ENCODE data around the gene TULP4.

The TULP4 gene

DNA sequence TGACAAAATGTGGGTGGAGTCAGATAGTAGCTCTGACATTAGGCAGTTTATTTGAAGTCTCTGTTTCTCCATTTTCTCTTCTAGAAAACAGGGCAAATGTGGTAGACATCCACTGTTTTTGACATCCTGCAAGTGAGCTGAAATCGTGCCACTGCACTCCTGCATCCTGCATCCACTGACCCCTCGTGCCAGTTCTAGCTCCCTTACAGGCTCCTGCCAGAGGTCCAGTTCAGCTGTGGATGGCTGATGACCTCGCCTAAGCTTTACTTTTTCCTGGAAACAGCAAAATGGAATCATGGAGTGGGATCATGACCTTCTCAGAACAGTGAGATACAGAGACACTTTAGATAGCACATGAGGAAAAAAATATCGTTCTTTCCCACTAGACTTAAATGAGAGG is 58.5 kb downstream of the TULP4 start:
- FAIRE-seq (no peak), DNase-seq (ENCODE audit: insufficient read length, low spot score) (no peak)
- TF ChIP-seq, protein P1, sequence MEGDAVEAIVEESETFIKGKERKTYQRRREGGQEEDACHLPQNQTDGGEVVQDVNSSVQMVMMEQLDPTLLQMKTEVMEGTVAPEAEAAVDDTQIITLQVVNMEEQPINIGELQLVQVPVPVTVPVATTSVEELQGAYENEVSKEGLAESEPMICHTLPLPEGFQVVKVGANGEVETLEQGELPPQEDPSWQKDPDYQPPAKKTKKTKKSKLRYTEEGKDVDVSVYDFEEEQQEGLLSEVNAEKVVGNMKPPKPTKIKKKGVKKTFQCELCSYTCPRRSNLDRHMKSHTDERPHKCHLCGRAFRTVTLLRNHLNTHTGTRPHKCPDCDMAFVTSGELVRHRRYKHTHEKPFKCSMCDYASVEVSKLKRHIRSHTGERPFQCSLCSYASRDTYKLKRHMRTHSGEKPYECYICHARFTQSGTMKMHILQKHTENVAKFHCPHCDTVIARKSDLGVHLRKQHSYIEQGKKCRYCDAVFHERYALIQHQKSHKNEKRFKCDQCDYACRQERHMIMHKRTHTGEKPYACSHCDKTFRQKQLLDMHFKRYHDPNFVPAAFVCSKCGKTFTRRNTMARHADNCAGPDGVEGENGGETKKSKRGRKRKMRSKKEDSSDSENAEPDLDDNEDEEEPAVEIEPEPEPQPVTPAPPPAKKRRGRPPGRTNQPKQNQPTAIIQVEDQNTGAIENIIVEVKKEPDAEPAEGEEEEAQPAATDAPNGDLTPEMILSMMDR (IDR thresholded peaks at IDR 0.05; ENCODE audit: insufficient read depth, missing control alignments) = no peak

DNA sequence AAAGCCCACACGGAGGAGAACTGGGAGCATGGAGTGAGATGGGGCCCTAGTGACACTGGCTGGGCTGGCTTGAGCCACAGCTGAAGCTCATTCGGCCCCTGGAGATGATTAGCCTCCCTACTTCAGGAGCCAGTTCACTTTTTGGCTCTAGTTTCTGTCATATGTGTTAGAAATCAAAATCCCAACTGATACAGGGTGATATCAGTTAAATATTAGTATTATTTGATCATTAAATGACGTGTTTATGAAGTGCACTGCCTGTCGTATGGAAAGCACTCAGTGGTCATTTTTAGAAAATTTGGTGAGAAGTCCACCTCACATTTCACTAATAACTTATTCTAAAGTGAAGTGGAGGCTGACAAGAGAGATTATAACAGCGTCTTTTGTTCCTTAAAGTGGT is 59.0 kb downstream of the TULP4 start:
- DNase-seq (ENCODE audit: insufficient read length, low spot score) (no peak), FAIRE-seq (no peak)
- TF ChIP-seq, protein P1 (IDR thresholded peaks at IDR 0.05; ENCODE audit: insufficient read depth, missing control alignments) = no peak

DNA sequence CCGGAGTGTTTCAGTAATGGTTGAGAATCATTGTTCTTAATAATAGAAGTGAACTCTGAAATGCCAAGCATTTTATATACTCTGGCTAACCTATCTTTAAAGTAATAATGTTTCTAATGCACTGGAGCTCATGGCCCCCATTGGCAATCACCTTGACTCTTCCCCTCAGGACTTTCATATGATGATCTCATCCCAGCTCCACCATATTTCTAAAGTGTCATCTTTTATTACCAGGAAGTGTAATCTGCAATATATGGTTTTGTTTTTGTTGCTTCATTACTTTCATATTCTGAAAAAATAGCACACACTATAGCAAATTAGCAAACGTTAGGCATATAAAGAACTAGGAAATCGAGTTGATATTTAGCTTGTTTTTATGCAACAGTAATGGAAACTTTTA is 60.3 kb downstream of the TULP4 start:
- TF ChIP-seq, protein P1 (IDR thresholded peaks at IDR 0.05; ENCODE audit: insufficient read depth, missing control alignments) = no peak
- FAIRE-seq = no peak
- DNase-seq (ENCODE audit: insufficient read length, low spot score) = no peak

DNA sequence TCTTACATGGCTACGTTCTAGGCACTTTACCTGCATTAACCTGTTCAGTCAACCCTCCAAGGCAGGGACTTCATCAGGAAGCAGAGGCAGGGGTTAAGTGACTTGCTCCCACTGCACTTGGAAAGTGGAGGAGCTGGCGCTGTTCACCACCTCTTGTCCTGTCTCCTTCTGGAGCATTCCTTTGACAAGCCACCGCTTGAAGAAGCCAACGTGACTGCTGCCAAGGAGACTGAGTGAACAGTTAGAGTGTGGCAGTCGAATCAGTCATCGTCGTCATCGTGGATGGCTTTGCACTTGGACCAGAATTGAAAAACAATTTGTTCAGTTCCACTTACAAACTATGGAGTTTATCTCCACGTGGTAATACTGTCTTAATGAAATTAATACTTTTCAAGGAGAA is 60.9 kb downstream of the TULP4 start:
- DNase-seq (ENCODE audit: insufficient read length, low spot score) (no peak), FAIRE-seq (no peak)
- TF ChIP-seq, protein P1 (IDR thresholded peaks at IDR 0.05; ENCODE audit: insufficient read depth, missing control alignments) = no peak

DNA sequence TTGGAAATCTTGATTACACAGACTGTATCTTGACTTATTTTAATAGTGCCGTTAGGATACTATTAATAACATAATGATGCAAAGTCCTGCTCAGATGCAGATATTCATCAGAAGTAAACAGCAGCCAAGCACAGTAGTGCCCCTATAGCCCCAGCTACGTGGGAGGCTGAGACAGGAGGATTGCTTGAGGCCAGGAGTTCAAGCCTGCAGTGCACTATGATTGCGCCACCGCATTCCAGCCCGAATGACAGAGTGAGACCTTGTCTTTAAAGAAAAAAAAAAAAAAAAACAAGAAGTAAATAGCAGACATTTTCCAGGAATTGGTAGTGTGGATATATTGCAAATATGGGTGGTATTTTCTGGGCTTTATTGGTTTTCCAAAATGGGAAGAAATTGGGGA is 61.8 kb downstream of the TULP4 start:
- DNase-seq (ENCODE audit: insufficient read length, low spot score) (no peak), FAIRE-seq (no peak)
- TF ChIP-seq, protein P1 (IDR thresholded peaks at IDR 0.05; ENCODE audit: insufficient read depth, missing control alignments) = no peak

DNA sequence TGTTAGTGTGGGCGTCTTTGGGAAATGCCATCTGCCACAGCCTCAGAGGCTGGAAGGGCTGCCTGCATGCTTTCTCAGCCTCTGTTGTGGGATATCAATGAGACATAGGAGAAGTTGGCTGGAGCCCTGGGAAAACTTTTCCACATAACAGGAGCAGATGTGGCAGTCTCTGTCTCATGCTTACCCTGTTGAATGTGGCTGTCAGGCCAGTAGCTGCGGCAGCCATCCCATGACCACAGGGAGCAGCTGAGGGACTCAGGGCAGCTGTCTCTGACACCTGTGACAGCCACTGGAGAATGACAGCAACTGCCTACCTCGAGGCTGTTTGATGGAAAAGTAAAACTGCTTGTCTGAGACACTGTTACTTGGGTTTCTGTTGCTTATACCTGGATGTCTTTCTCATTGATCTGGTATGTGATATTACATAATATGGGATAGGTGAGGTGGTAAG is 64.4 kb downstream of the TULP4 start:
- DNase-seq (ENCODE audit: insufficient read length, low spot score) (no peak), FAIRE-seq (no peak)
- TF ChIP-seq, protein P1 (IDR thresholded peaks at IDR 0.05; ENCODE audit: insufficient read depth, missing control alignments) = no peak

DNA sequence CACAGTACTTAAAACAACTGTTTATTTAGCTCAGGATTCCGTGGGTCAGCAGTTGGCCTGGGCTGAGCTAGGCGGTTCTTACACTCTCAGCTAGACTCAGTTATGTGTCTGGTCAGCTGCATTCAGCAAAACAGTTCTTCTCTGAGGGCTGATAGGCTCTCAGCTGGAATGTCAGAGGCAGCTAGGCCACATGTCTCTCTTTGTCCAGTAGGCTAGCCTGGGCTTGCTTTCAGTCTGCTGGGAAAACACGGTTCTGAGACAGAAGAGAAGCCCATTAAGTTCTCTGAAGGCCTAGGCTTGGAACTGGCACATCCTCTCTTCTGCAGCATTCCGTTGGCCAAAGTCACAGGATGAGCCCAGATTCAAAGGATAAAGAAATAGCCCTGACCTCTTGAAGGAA is 65.6 kb downstream of the TULP4 start:
- no peak for DNase-seq (ENCODE audit: insufficient read length, low spot score)
- no peak for FAIRE-seq

More for the DNA sequence above, 65.6 kb downstream of the TULP4 start:
- TF ChIP-seq, protein P1 (IDR thresholded peaks at IDR 0.05; ENCODE audit: insufficient read depth, missing control alignments) = no peak
